ENCODE results near the gene KIF1B.

Gene KIF1B

GRCh38 chr1:10265027-10265426 is 54.7 kb downstream of the KIF1B start:
- Histone ChIP-seq H3K9me3 (ENCODE audit: control insufficient read depth in 1 of 2, low read length in 2 of 2) (no peaks in the 10 kb centered on the region), H3K36me3 (ENCODE audit: control insufficient read depth in 1 of 2, insufficient read depth in 2 of 2, low read length in 2 of 2) (peaks cover 27 to 36% of the 10 kb centered on the region in 2 donors), H3K27ac (ENCODE audit: low read length) (no peak overlapping the region)

GRCh38 chr1:10265900-10266299 is 55.5 kb downstream of the KIF1B start:
- Histone ChIP-seq H3K27me3 (ENCODE audit: low read depth, low read length) (no peaks in the 10 kb centered on the region), H3K9me3 (ENCODE audit: control insufficient read depth in 1 of 2, low read length in 2 of 2) (no peaks in the 10 kb centered on the region), H3K27ac (ENCODE audit: low read length) (no peak overlapping the region), H3K36me3 (ENCODE audit: control insufficient read depth in 1 of 2, insufficient read depth in 2 of 2, low read length in 2 of 2) (peaks cover 27 to 36% of the 10 kb centered on the region in 2 donors), H3K4me1 (ENCODE audit: control insufficient read depth in 1 of 2, insufficient read depth in 2 of 2, low read length in 2 of 2) (no peaks in the 10 kb centered on the region), H3K4me3 (ENCODE audit: low read depth in 1 of 2, low read length in 2 of 2) (no peak overlapping the region)

More at GRCh38 chr1:10265027-10265426, 54.7 kb downstream of the KIF1B start:
- no peaks in the 10 kb centered on the region for H3K27me3 ChIP-seq (ENCODE audit: low read depth, low read length)
- H3K4me3 ChIP-seq (ENCODE audit: low read depth in 1 of 2, low read length in 2 of 2), result no peak overlapping the region
- H3K4me1 ChIP-seq (ENCODE audit: control insufficient read depth in 1 of 2, insufficient read depth in 2 of 2, low read length in 2 of 2), result no peaks in the 10 kb centered on the region

GRCh38 chr1:10267319-10267718 is 56.9 kb downstream of the KIF1B start:
- no peaks in the 10 kb centered on the region for H3K27me3 ChIP-seq (ENCODE audit: low read depth, low read length)
- no peaks in the 10 kb centered on the region for H3K9me3 ChIP-seq (ENCODE audit: control insufficient read depth in 1 of 2, low read length in 2 of 2)
- H3K4me3 ChIP-seq (ENCODE audit: low read depth in 1 of 2, low read length in 2 of 2), result no peak overlapping the region
- H3K27ac ChIP-seq (ENCODE audit: low read length), result no peak overlapping the region
- no peaks in the 10 kb centered on the region for H3K4me1 ChIP-seq (ENCODE audit: control insufficient read depth in 1 of 2, insufficient read depth in 2 of 2, low read length in 2 of 2)
- peaks cover 18 to 37% of the 10 kb centered on the region in 2 donors for H3K36me3 ChIP-seq (ENCODE audit: control insufficient read depth in 1 of 2, insufficient read depth in 2 of 2, low read length in 2 of 2)

GRCh38 chr1:10267921-10268320 is 57.6 kb downstream of the KIF1B start:
- Histone ChIP-seq H3K36me3 (ENCODE audit: control insufficient read depth in 1 of 2, insufficient read depth in 2 of 2, low read length in 2 of 2) (peaks cover 14 to 32% of the 10 kb centered on the region in 2 donors), H3K9me3 (ENCODE audit: control insufficient read depth in 1 of 2, low read length in 2 of 2) (no peaks in the 10 kb centered on the region), H3K27me3 (ENCODE audit: low read depth, low read length) (no peaks in the 10 kb centered on the region), H3K4me1 (ENCODE audit: control insufficient read depth in 1 of 2, insufficient read depth in 2 of 2, low read length in 2 of 2) (no peaks in the 10 kb centered on the region), H3K27ac (ENCODE audit: low read length) (no peak overlapping the region), H3K4me3 (ENCODE audit: low read depth in 1 of 2, low read length in 2 of 2) (no peak overlapping the region)

- Histone ChIP-seq H3K27me3 (ENCODE audit: low read depth, low read length) (no peaks in the 10 kb centered on the region), H3K36me3 (ENCODE audit: control insufficient read depth in 1 of 2, insufficient read depth in 2 of 2, low read length in 2 of 2) (peaks cover 1 to 21% of the 10 kb centered on the region in 2 donors), H3K4me3 (ENCODE audit: low read depth in 1 of 2, low read length in 2 of 2) (no peak overlapping the region), H3K27ac (ENCODE audit: low read length) (no peak overlapping the region), H3K9me3 (ENCODE audit: control insufficient read depth in 1 of 2, low read length in 2 of 2) (no peaks in the 10 kb centered on the region), H3K4me1 (ENCODE audit: control insufficient read depth in 1 of 2, insufficient read depth in 2 of 2, low read length in 2 of 2) (no peaks in the 10 kb centered on the region)
Observed at GRCh38 chr1:10271090-10271489, 60.7 kb downstream of the KIF1B start.

- H3K27me3 ChIP-seq (ENCODE audit: low read depth, low read length), result no peaks in the 10 kb centered on the region
- H3K4me3 ChIP-seq (ENCODE audit: low read depth in 1 of 2, low read length in 2 of 2), result no peak overlapping the region
- no peak overlapping the region for H3K27ac ChIP-seq (ENCODE audit: low read length)
- H3K9me3 ChIP-seq (ENCODE audit: control insufficient read depth in 1 of 2, low read length in 2 of 2), result no peaks in the 10 kb centered on the region
- peaks cover 9 to 21% of the 10 kb centered on the region in 2 donors for H3K36me3 ChIP-seq (ENCODE audit: control insufficient read depth in 1 of 2, insufficient read depth in 2 of 2, low read length in 2 of 2)
- no peaks in the 10 kb centered on the region for H3K4me1 ChIP-seq (ENCODE audit: control insufficient read depth in 1 of 2, insufficient read depth in 2 of 2, low read length in 2 of 2)
Observed at GRCh38 chr1:10271869-10272268, 61.5 kb downstream of the KIF1B start.

GRCh38 chr1:10272274-10272673 is 61.9 kb downstream of the KIF1B start:
- Histone ChIP-seq H3K27me3 (ENCODE audit: low read depth, low read length) (no peaks in the 10 kb centered on the region), H3K27ac (ENCODE audit: low read length) (no peak overlapping the region), H3K4me1 (ENCODE audit: control insufficient read depth in 1 of 2, insufficient read depth in 2 of 2, low read length in 2 of 2) (no peaks in the 10 kb centered on the region), H3K9me3 (ENCODE audit: control insufficient read depth in 1 of 2, low read length in 2 of 2) (no peaks in the 10 kb centered on the region), H3K36me3 (ENCODE audit: control insufficient read depth in 1 of 2, insufficient read depth in 2 of 2, low read length in 2 of 2) (peaks cover 10 to 20% of the 10 kb centered on the region in 2 donors), H3K4me3 (ENCODE audit: low read depth in 1 of 2, low read length in 2 of 2) (no peak overlapping the region)

GRCh38 chr1:10278880-10279279 is 68.5 kb downstream of the KIF1B start:
- Histone ChIP-seq H3K4me1 (ENCODE audit: control insufficient read depth in 1 of 2, insufficient read depth in 2 of 2, low read length in 2 of 2) (no peaks in the 10 kb centered on the region), H3K9me3 (ENCODE audit: control insufficient read depth in 1 of 2, low read length in 2 of 2) (no peaks in the 10 kb centered on the region), H3K36me3 (ENCODE audit: control insufficient read depth in 1 of 2, insufficient read depth in 2 of 2, low read length in 2 of 2) (peaks cover 30 to 53% of the 10 kb centered on the region in 2 donors), H3K4me3 (ENCODE audit: low read depth in 1 of 2, low read length in 2 of 2) (no peak overlapping the region), H3K27ac (ENCODE audit: low read length) (no peak overlapping the region), H3K27me3 (ENCODE audit: low read depth, low read length) (no peaks in the 10 kb centered on the region)

GRCh38 chr1:10280439-10281350 is 70.3 kb downstream of the KIF1B start:
- peaks cover 30 to 53% of the 10 kb centered on the region in 2 donors for H3K36me3 ChIP-seq (ENCODE audit: control insufficient read depth in 1 of 2, insufficient read depth in 2 of 2, low read length in 2 of 2)
- no peak overlapping the region for H3K4me3 ChIP-seq (ENCODE audit: low read depth in 1 of 2, low read length in 2 of 2)
- no peaks in the 10 kb centered on the region for H3K9me3 ChIP-seq (ENCODE audit: control insufficient read depth in 1 of 2, low read length in 2 of 2)
- H3K27ac ChIP-seq (ENCODE audit: low read length), result no peak overlapping the region
- H3K27me3 ChIP-seq (ENCODE audit: low read depth, low read length), result no peaks in the 10 kb centered on the region
- peaks cover 0 to 12% of the 10 kb centered on the region in 2 donors for H3K4me1 ChIP-seq (ENCODE audit: control insufficient read depth in 1 of 2, insufficient read depth in 2 of 2, low read length in 2 of 2)

GRCh38 chr1:10283318-10283984 is 73.1 kb downstream of the KIF1B start:
- peaks cover 24 to 33% of the 10 kb centered on the region in 2 donors for H3K36me3 ChIP-seq (ENCODE audit: control insufficient read depth in 1 of 2, insufficient read depth in 2 of 2, low read length in 2 of 2)
- H3K9me3 ChIP-seq (ENCODE audit: control insufficient read depth in 1 of 2, low read length in 2 of 2), result no peaks in the 10 kb centered on the region
- H3K27me3 ChIP-seq (ENCODE audit: low read depth, low read length), result no peaks in the 10 kb centered on the region
- H3K4me1 ChIP-seq (ENCODE audit: control insufficient read depth in 1 of 2, insufficient read depth in 2 of 2, low read length in 2 of 2), result peaks cover 0 to 21% of the 10 kb centered on the region in 2 donors
- H3K4me3 ChIP-seq (ENCODE audit: low read depth in 1 of 2, low read length in 2 of 2), result no peak overlapping the region
- no peak overlapping the region for H3K27ac ChIP-seq (ENCODE audit: low read length)

GRCh38 chr1:10286244-10286643 is 75.9 kb downstream of the KIF1B start:
- no peaks in the 10 kb centered on the region for H3K9me3 ChIP-seq (ENCODE audit: control insufficient read depth in 1 of 2, low read length in 2 of 2)
- H3K27ac ChIP-seq (ENCODE audit: low read length), result peak overlapping the region; percentile 43
- H3K4me1 ChIP-seq (ENCODE audit: control insufficient read depth in 1 of 2, insufficient read depth in 2 of 2, low read length in 2 of 2), result peaks cover 0 to 21% of the 10 kb centered on the region in 2 donors
- no peaks in the 10 kb centered on the region for H3K27me3 ChIP-seq (ENCODE audit: low read depth, low read length)
- H3K36me3 ChIP-seq (ENCODE audit: control insufficient read depth in 1 of 2, insufficient read depth in 2 of 2, low read length in 2 of 2), result peaks cover 16 to 26% of the 10 kb centered on the region in 2 donors
- no peak overlapping the region for H3K4me3 ChIP-seq (ENCODE audit: low read depth in 1 of 2, low read length in 2 of 2)
